Calu3 (cell line): ENCODE measurements around the gene SCML1. TPM values are rescaled to one million over a fixed set of nuclear protein-coding genes. Genes with fewer than 3 reads are reported as not detected.

Experiments used
- BruUV-seq: library from RNA; stranded (reverse); fragments of 400-500 nt; replicated peaks from 2 replicates; lab custom pipeline; 2021; lab: Mats Ljungman, UMichigan
- CTCF ChIA-PET: fragments of 300-600 bp; sonication (Branson Sonifier 250); formaldehyde crosslinking; loops from one replicate; lab custom pipeline; 2022; ENCODE audit warnings: antibody characterized with exemption; lab: Charles Lee
- DNase-seq: peaks from one replicate; pipeline ENCODE4 v3.0.0; 2022
- H3K27ac Mint-ChIP-seq: one replicate; pipeline ENCODE4 v1.8.0; 2022; ENCODE audit warnings: mixed read lengths; ENCODE audit not compliant: unreplicated experiment
- H3K27me3 Mint-ChIP-seq: one replicate; pipeline ENCODE4 v1.8.0; 2022; ENCODE audit warnings: mixed read lengths; ENCODE audit not compliant: unreplicated experiment
- H3K36me3 Mint-ChIP-seq: one replicate; pipeline ENCODE4 v1.8.0; 2022; ENCODE audit warnings: mild to moderate bottlenecking, moderate library complexity, mixed read lengths; ENCODE audit not compliant: insufficient read depth, unreplicated experiment
- H3K4me1 Mint-ChIP-seq: one replicate; pipeline ENCODE4 v1.8.0; 2022; ENCODE audit warnings: mild to moderate bottlenecking, low read depth, mixed read lengths; ENCODE audit not compliant: unreplicated experiment
- H3K4me3 Mint-ChIP-seq: one replicate; pipeline ENCODE4 v1.8.0; 2022; ENCODE audit warnings: mild to moderate bottlenecking, low read depth, moderate library complexity, mixed read lengths; ENCODE audit not compliant: unreplicated experiment
- H3K9me3 Mint-ChIP-seq: one replicate; pipeline ENCODE4 v1.8.0; 2022; ENCODE audit warnings: low read depth, mixed read lengths; ENCODE audit not compliant: unreplicated experiment
- intact Hi-C: fragments of 100-400 bp; cut with micrococcal nuclease; formaldehyde crosslinking; loops from one replicate; pipeline ENCODE4 v1.10.0; 2022; ENCODE audit not compliant: unreplicated experiment
- total RNA-seq: library from RNA; stranded (reverse); gene quantifications from 2 replicates; pipeline ENCODE4 v1.2.3, GENCODE V29; 2022
- TF ChIP-seq, protein P1 (sequence below): fragments of 200-600 bp; IDR thresholded peaks from one replicate; pipeline ENCODE4 v1.8.0; 2022; ENCODE audit warnings: antibody characterized with exemption; ENCODE audit not compliant: unreplicated experiment

SCML1 gene
- total RNA-seq, 1 experiment from 2014 or later = 14.4 TPM

DNA sequence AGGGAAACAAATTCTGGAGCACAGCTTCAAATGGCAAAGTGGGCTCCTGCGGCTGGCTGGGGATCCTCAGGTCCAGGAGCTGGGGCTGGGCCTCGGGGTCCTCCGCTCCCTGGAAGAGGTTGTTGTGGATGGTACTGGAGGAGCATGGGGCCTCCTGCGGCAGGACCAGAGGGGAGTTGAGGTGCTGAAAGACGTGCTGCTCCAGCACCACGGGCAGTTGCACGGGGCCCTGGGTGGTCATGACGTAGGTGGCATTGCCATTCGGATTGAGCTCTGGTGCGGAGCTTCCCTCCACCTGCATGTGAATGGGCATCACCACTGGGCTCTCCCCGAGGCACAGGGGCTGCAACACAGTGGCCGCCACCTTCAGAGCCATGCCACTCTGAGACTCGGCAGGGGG, 64.1 kb downstream of the SCML1 start:
- BruUV-seq = no TSS peak
- Mint-ChIP-seq H3K36me3 (no peaks in the 10 kb centered on the region), H3K27ac (no peak overlapping the region), H3K9me3 (no peaks in the 10 kb centered on the region), H3K27me3 (peaks cover 50% of the 10 kb centered on the region), H3K4me3 (no peak overlapping the region), H3K4me1 (no peaks in the 10 kb centered on the region)
- intact Hi-C loops = no loop called here
- DNase-seq = no peak
- CTCF ChIA-PET = no interaction called here
- TF ChIP-seq, protein P1, sequence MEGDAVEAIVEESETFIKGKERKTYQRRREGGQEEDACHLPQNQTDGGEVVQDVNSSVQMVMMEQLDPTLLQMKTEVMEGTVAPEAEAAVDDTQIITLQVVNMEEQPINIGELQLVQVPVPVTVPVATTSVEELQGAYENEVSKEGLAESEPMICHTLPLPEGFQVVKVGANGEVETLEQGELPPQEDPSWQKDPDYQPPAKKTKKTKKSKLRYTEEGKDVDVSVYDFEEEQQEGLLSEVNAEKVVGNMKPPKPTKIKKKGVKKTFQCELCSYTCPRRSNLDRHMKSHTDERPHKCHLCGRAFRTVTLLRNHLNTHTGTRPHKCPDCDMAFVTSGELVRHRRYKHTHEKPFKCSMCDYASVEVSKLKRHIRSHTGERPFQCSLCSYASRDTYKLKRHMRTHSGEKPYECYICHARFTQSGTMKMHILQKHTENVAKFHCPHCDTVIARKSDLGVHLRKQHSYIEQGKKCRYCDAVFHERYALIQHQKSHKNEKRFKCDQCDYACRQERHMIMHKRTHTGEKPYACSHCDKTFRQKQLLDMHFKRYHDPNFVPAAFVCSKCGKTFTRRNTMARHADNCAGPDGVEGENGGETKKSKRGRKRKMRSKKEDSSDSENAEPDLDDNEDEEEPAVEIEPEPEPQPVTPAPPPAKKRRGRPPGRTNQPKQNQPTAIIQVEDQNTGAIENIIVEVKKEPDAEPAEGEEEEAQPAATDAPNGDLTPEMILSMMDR = no peak

DNA sequence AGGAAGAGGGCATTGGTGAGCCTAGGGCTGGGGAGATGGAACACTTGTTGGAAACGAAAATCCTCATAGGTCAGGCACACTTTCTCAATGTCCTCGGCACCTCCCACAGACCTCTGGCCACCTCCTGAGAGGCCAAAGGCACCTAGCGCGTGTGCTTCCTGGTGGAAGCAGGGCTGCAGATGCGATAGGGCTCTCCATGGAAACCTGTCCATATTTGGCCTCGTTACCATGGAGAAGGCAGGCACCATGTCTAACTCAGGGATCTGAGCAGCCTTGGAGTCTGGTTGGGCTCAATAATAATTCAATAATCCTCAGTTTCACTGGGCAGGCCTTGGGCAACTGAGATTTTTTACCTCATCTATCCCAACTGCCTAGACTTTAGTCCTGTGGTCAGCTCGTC, 65.5 kb downstream of the SCML1 start:
- TF ChIP-seq, protein P1 = no peak
- no peaks in the 10 kb centered on the region for H3K36me3 Mint-ChIP-seq
- peaks cover 48% of the 10 kb centered on the region for H3K27me3 Mint-ChIP-seq
- CTCF ChIA-PET = no interaction called here
- H3K4me3 Mint-ChIP-seq = no peak overlapping the region
- no peak overlapping the region for H3K27ac Mint-ChIP-seq
- no peaks in the 10 kb centered on the region for H3K4me1 Mint-ChIP-seq
- BruUV-seq = no TSS peak
- intact Hi-C loops = no loop called here
- DNase-seq = no peak
- no peaks in the 10 kb centered on the region for H3K9me3 Mint-ChIP-seq

DNA sequence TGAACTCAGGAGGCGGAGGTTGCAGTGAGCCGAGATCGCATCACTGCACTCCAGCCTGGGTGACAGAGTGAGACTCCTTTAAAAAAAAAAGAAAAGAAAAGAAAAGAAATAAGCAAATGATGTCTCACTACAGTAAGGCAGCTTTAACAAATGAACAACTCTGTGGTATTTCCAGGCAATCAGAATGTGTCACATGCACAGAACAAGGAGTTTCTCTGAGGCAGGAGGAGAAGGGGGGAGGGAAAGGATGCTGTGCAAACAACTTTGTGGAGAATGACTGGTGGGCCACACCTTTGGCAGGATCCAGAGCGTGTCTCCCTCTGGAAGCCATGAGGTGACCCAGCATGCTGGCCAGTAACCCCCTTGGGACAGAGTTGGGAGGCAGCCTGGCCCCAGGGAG, 66.2 kb downstream of the SCML1 start:
- Mint-ChIP-seq H3K4me3 (no peak overlapping the region), H3K4me1 (no peaks in the 10 kb centered on the region), H3K27ac (no peak overlapping the region), H3K9me3 (no peaks in the 10 kb centered on the region), H3K27me3 (peaks cover 45% of the 10 kb centered on the region), H3K36me3 (no peaks in the 10 kb centered on the region)
- intact Hi-C loops = no loop called here
- BruUV-seq = no TSS peak
- TF ChIP-seq, protein P1 = no peak
- DNase-seq = no peak
- CTCF ChIA-PET = interaction anchor here (0.9 kb wide), 1 partner anchor 14 kb away, joined by 3 read pairs; no protein-coding TSS in a partner anchor

Other genes with a start within 250 kb of the SCML1 start
- 0.33 and 0.98 TPM in 2 replicates for gene RAI2, start 123.8 kb downstream of the SCML1 start, total RNA-seq